ENCODE measurements around the gene MAST4.

- TF ChIP-seq CTCF (optimal IDR thresholded peaks at IDR 0.05 in 1 of 3, IDR thresholded peaks at IDR 0.05 in 1 of 3, conservative IDR thresholded peaks at IDR 0.05 in 1 of 3; ENCODE audit: extremely low read depth in 1 of 3, insufficient read depth in 2 of 3, low read length in 3 of 3) = no peak
- no peak for TF ChIP-seq EZH2 (IDR thresholded peaks at IDR 0.05; ENCODE audit: low read length)
Measured at GRCh38 chr5:67164856-67165525, 568.8 kb downstream of the MAST4 start.

Measured in keratinocyte (primary cell).